ENCODE data around the gene GBE1.

The GBE1 gene

GRCh38 chr3:81692766-81693165 lies 68.7 kb downstream of the GBE1 start:
- CTCF ChIA-PET = interaction anchor here (0.8 kb wide), 1 partner anchor 26 kb away, joined by 3 read pairs; no protein-coding TSS in a partner anchor
- H3K4me3 ChIP-seq (ENCODE audit: low read depth, low read length) = no peak overlapping the region
- POLR2A ChIA-PET = no interaction called here
- no peak for DNase-seq (ENCODE audit: low read depth, low spot score)
- no peak for TF ChIP-seq CTCF (IDR thresholded peaks at IDR 0.05; ENCODE audit: insufficient read depth, low read length, missing control alignments)

- ChIA-PET POLR2A (no interaction called here), CTCF (no interaction called here)
- no peak for TF ChIP-seq CTCF (IDR thresholded peaks at IDR 0.05; ENCODE audit: insufficient read depth, low read length, missing control alignments)
- H3K4me3 ChIP-seq (ENCODE audit: low read depth, low read length) = no peak overlapping the region
- DNase-seq (ENCODE audit: low read depth, low spot score) = no peak
Observed at GRCh38 chr3:81689617-81690016, 71.8 kb downstream of the GBE1 start.

DNA sequence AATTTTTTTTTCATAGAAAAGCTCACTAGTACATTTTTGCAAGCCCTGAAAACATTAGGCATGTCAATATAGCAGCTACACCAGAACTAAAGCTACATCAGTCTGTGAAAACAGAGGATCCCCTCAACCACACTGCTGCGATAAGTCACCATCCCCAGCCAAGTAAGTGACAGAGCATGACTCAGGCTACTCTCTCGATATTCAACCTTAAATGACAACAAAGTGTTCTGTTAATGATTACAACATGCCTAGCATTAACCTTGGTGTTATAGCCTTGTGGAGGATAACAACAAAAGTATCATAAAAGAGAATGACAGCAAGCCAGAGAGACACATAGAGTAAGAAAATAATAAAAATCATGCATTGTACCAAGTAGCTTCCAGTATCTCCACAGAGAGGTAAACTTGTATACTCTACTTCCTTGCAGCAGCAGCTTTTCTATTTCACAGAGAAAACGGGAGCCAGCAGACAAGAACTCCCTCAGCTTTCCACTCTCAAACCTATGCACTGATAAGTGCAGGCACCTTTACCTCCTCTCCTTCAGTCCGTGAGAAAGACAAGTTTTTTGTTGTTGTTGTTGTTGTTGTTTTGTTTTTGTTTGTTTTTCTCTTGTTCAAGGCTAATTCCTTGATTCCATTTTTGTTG lies 76.6 kb downstream of the GBE1 start:
- TF ChIP-seq CTCF (IDR thresholded peaks at IDR 0.05; ENCODE audit: insufficient read depth, low read length, missing control alignments) = no peak
- ChIA-PET POLR2A (interaction anchor here (0.7 kb wide), 1 partner anchor 9 kb away, joined by 3 read pairs; no protein-coding TSS in a partner anchor), CTCF (no interaction called here)
- no peak for DNase-seq (ENCODE audit: low read depth, low spot score)
- H3K4me3 ChIP-seq (ENCODE audit: low read depth, low read length) = no peak overlapping the region

DNA sequence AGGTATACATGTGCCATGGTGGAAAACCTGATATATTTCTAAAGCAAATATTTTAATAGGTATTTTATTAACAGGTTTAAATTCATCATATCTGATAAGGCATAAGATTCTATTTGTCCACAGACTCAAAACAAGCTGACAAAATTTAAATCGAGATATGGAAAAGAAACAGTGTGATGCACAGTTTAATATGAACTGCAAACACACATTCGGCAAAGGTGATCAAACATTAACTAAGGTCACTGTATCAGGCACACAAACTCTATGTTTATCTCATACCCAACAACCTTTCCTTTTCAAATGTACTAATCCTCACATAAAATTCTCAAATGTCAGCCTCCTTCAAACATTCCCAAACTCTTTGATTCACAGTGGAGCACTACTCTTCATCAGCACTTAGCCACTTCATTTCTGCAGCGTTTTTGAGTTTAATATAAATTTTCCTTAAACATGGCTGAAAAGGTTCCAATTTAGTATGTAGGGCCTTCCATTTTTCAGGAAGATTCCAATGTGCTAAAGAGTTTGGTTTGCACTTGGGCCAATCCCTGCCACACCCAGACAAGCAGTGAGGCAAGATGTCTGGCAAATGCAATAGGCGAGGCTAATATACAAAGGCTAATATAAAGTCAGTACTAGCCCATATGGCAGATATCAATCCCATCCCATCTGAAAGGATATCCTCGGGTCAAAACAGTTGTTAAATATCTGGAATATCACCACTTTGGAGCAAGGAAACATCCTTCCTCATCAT lies 84.6 kb downstream of the GBE1 start:
- no peak for TF ChIP-seq CTCF (IDR thresholded peaks at IDR 0.05; ENCODE audit: insufficient read depth, low read length, missing control alignments)
- H3K4me3 ChIP-seq (ENCODE audit: low read depth, low read length) = no peak overlapping the region
- CTCF ChIA-PET = interaction anchor here (1.0 kb wide), 1 partner anchor 10 kb away, joined by 3 read pairs; no protein-coding TSS in a partner anchor
- POLR2A ChIA-PET = no interaction called here
- no peak for DNase-seq (ENCODE audit: low read depth, low spot score)

- no peak for TF ChIP-seq CTCF (IDR thresholded peaks at IDR 0.05; ENCODE audit: insufficient read depth, low read length, missing control alignments)
- no peak overlapping the region for H3K4me3 ChIP-seq (ENCODE audit: low read depth, low read length)
- ChIA-PET POLR2A (no interaction called here), CTCF (no interaction called here)
- DNase-seq (ENCODE audit: low read depth, low spot score) = no peak
Observed at GRCh38 chr3:81674690-81675089, 86.8 kb downstream of the GBE1 start.

DNA sequence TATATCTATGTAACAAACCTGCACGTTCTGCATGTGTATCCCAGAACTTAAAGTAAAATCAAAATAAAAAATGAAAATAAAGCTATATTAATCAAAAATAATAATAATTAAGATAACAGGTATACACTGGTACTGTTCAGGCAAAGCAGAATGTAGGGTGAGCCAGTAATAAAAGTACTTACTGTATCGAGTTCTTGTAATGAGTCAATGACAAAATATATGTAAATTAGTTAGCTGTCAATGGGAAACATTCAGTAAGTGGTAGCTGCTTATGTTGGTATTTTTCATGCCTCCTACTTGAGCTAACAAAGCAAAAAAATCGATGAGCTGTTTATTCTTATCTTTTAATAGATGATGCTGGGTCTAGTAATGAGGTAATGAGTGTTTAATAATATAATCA lies 93.2 kb downstream of the GBE1 start:
- CTCF ChIA-PET = interaction anchor here (0.7 to 3.8 kb wide), 9 partner anchors 14 to 465 kb away, joined by 3 to 16 read pairs (median 3); no protein-coding TSS in a partner anchor
- DNase-seq (ENCODE audit: low read depth, low spot score) = no peak
- TF ChIP-seq CTCF (IDR thresholded peaks at IDR 0.05; ENCODE audit: insufficient read depth, low read length, missing control alignments) = no peak
- POLR2A ChIA-PET = no interaction called here
- H3K4me3 ChIP-seq (ENCODE audit: low read depth, low read length) = no peak overlapping the region
